Hematopoietic multipotent progenitor cell treated with erythropoietin and hydrocortisone succinate and interleukin-3 and kit ligand, for 17 days (in vitro differentiated cells): ENCODE results near the gene PFKFB4.

ENCODE experiments used
- DNase-seq: peaks from one replicate; pipeline ENCODE4 v3.0.0-alpha.2; 2015; ENCODE audit warnings: low spot score

Gene PFKFB4

GRCh38 chr3:48556796-48557626 lies at the start of gene PFKFB4:
Gene PFKFB4 (minus strand): TSS chr3:48556803. CDS start chr3:48556777, 26 bp downstream.
- peak; percentile 99 for DNase-seq

- no peak for DNase-seq
These were observed 45.0 kb upstream of the PFKFB4 start for GRCh38 chr3:48601622-48601994.

- DNase-seq, result no peak
These were observed 44.4 kb upstream of the PFKFB4 start for GRCh38 chr3:48600711-48601621.

- DNase-seq, result no peak
These were observed 43.1 kb upstream of the PFKFB4 start for GRCh38 chr3:48599509-48600285.

- no peak for DNase-seq
These were observed 42.5 kb upstream of the PFKFB4 start for GRCh38 chr3:48599077-48599501.

- DNase-seq, result no peak
These were observed 41.9 kb upstream of the PFKFB4 start for GRCh38 chr3:48598323-48599076.

- no peak for DNase-seq
These were observed 40.8 kb upstream of the PFKFB4 start for GRCh38 chr3:48597408-48597800.

GRCh38 chr3:48596676-48597407 lies 40.2 kb upstream of the PFKFB4 start:
- no peak for DNase-seq

- no peak for DNase-seq
These were observed 39.6 kb upstream of the PFKFB4 start for GRCh38 chr3:48596157-48596556.

- DNase-seq, result no peak
These were observed 39.0 kb upstream of the PFKFB4 start for GRCh38 chr3:48595526-48596121.

- DNase-seq, result no peak
These were observed 38.5 kb upstream of the PFKFB4 start, which contains the start of gene COL7A1 for GRCh38 chr3:48595075-48595525. Gene COL7A1 (minus strand): TSS chr3:48595329. CDS start chr3:48595159, 170 bp downstream.

- DNase-seq, result no peak
These were observed 37.9 kb upstream of the PFKFB4 start for GRCh38 chr3:48594417-48595049.

GRCh38 chr3:48593337-48593736 lies 36.7 kb upstream of the PFKFB4 start:
- DNase-seq, result no peak

- no peak for DNase-seq
These were observed 36.0 kb upstream of the PFKFB4 start for GRCh38 chr3:48592519-48593087.

GRCh38 chr3:48591886-48592518 lies 35.4 kb upstream of the PFKFB4 start:
- no peak for DNase-seq

GRCh38 chr3:48591436-48591835 lies 34.8 kb upstream of the PFKFB4 start:
- no peak for DNase-seq

- DNase-seq, result no peak
These were observed 31.6 kb upstream of the PFKFB4 start for GRCh38 chr3:48588230-48588629.

- DNase-seq, result no peak
These were observed 31.1 kb upstream of the PFKFB4 start for GRCh38 chr3:48587686-48588085.

- no peak for DNase-seq
These were observed 28.8 kb upstream of the PFKFB4 start for GRCh38 chr3:48585411-48585810.
